HG03457 (cell line): Measurements from ENCODE around the gene ITSN1.
A peak's percentile ranks its signal among the peaks of the same experiment; 100 is the strongest.
"Not testable (repeated sequence)": the region's sequence is repeated elsewhere in the genome, so short reads cannot be mapped to it uniquely, and the experiment has no call there.

Source experiments
- ATAC-seq: cut with Tn5 transposase; IDR thresholded peaks from one replicate; pipeline ENCODE4 v1.9.1; 2021; ENCODE audit warnings: moderate number of reproducible peaks; ENCODE audit not compliant: unreplicated experiment

The ITSN1 gene

GRCh38 chr21:33915368-33916199 lies 273.3 kb downstream of the ITSN1 start, which contains the start of gene ATP5PO:
Gene ATP5PO, minus strand, starts transcription at chr21:33915804. Its CDS starts 41 bp downstream, at chr21:33915763.
- ATAC-seq, result peak; percentile 94

DNA sequence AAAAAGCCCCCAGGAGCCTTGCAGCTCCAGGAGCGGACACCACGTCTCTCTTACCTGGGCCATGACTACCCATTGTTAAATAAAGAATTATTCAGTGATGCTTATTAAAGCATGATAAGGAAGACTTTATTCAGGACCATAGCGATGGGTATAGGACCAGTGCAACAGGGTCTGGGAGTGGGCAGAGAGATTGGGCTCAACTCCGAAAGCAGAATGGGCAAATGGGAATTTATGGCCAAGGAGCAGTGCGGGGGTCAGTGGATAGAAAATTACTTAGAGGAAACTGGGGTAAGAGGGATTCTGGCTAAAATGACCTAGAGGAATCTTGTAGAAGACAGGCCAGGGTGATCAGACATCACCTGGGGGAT lies 273.9 kb downstream of the ITSN1 start:
- no peak for ATAC-seq

GRCh38 chr21:33917421-33917820 lies 275.1 kb downstream of the ITSN1 start:
- ATAC-seq, result no peak

GRCh38 chr21:33924079-33924765 lies 281.9 kb downstream of the ITSN1 start:
- peak; percentile 74 for ATAC-seq

- ATAC-seq, result no peak
These were observed 282.4 kb downstream of the ITSN1 start for GRCh38 chr21:33924766-33925100.

DNA sequence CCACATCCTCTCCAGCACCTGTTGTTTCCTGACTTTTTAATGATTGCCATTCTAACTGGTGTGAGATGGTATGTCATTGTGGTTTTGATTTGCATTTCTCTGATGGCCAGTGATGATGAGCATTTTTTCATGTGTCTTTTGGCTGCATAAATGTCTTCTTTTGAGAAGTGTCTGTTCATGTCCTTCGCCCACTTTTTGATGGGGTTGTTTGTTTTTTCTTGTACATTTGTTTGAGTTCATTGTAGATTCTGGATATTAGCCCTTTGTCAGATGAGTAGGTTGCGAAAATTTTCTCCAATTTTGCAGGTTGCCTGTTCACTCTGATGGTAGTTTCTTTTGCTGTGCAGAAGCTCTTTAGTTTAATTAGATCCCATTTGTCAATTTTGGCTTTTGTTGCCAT lies 283.9 kb downstream of the ITSN1 start:
- not testable (repeated sequence) for ATAC-seq

- ATAC-seq, result not testable (repeated sequence)
These were observed 288.9 kb downstream of the ITSN1 start for GRCh38 chr21:33931052-33931798.

DNA sequence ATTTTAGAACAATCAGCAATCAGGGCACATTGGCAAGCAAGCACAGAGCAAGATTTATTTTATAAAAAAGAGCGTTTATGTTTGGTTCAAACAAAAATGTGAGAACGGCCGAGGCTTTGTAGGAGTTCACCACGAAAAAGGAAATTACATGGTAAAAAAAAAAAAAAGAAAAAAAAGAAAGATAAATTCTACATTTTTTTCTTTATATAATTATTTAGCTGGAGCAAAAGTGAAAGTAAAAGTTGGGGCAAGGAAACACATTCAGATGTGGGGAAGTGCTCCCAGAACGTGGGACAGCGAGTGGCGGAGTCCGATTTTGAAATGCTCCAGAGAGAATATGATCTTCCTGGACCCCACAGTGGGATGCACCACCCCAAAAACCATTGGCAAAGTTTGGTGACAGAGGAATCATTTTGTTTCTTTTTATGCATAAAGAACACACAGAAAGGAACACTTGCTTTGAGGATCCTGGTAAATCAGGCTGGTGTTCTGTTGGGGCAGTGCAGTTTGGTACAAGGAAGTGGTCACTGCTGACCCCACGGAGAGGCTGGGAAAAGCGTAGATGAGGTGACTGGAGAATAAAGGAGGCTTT lies 289.6 kb downstream of the ITSN1 start:
- ATAC-seq, result no peak

- no peak for ATAC-seq
These were observed 290.4 kb downstream of the ITSN1 start for GRCh38 chr21:33932731-33933130.

- no peak for ATAC-seq
These were observed 294.2 kb downstream of the ITSN1 start for GRCh38 chr21:33936301-33937038.

- no peak for ATAC-seq
These were observed 294.8 kb downstream of the ITSN1 start for GRCh38 chr21:33937146-33937545.

GRCh38 chr21:33937931-33938339 lies 295.6 kb downstream of the ITSN1 start:
- ATAC-seq, result no peak

- no peak for ATAC-seq
These were observed 296.1 kb downstream of the ITSN1 start for GRCh38 chr21:33938381-33938780.

DNA sequence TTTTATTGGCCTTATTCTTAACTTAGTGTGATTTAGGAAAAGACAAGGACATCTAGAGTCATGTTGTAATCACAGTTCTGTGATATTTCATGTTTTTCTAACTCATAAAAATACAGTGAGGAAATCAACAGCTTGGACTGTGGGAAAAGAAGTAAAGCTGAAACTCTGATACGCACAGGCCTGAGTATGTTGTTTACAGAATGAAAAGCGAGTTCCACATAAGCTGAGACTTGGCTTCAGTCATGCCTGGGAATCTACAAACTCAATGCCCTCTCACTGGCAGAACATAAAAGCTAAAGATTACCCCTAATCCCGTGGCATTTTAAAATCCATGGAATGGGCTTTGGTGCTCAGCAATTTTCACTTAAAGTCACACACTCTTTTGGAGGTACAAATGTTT lies 296.9 kb downstream of the ITSN1 start:
- no peak for ATAC-seq

DNA sequence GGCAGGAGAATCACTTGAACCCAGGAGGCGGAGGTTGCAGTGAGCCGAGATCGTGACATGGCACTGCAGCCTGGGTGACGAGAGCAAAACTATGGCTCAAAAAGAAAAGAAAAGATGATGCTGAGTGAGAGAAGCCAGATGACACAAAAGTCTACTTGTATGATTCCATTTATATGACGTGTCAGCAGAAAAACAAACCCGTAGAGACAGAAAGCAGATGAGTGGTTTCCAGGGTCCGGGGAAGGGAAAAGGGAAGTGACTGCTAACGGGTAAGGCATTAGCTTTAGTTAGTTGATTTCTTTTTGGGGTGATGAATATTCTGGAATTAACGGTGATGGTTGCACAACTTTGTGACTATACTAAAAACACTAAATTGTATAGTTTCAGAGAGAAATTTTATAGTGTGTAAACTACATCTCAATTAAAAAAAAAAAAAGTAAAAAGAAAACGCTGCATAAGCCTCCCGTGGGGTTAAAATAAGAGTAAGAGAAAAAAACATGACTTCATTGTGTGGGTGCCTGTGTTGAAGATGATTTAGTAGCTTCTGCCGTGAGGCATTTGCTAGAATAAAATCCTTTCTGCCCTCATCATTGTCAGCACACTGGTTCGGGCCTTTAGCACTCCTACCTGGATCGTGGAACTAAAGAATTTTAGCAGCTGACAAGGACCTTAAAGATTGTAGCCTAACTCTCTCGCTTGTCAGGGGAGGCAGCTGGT lies 298.0 kb downstream of the ITSN1 start:
- no peak for ATAC-seq

- no peak for ATAC-seq
These were observed 298.6 kb downstream of the ITSN1 start for GRCh38 chr21:33940881-33941245.

- no peak for ATAC-seq
These were observed 300.1 kb downstream of the ITSN1 start for GRCh38 chr21:33942426-33942825.

GRCh38 chr21:33943293-33943692 lies 301.0 kb downstream of the ITSN1 start:
- no peak for ATAC-seq

DNA sequence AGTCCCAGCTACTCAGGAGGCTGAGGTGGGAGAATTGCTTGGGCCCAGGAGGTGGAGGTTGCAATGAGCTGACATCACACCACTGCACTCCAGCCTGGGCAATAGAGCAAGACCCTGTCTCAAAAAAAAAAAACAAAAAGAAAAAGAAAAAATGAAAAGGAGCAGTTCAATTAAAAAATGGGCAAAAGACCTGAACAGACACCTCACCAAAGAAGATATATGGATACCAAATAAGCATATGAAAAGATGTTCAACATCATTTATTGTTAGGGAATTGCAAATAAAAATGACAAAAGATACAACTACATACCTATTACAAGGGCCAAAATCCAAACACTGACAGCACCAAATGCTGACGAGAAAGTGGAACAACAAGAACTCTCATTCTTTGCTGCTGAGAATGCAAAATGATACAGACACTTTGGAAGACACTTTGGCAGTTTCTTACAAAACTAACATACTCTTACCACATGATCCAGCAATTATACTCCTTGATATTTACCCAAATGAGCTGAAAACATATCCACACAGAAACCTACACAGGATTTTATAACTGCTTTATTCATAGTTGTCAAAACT lies 302.0 kb downstream of the ITSN1 start:
- no peak for ATAC-seq
